ENCODE results near the gene PPWD1. TPM values are rescaled to one million over a fixed set of nuclear protein-coding genes. Genes with fewer than 3 reads are reported as not detected.
"Not testable (repeated sequence)": the region's sequence is repeated elsewhere in the genome, so short reads cannot be mapped to it uniquely, and the experiment has no call there.

PPWD1 gene
- 33.2 and 38.4 TPM in 2 replicates for total RNA-seq (2014; rRNA removed; shearing (Covaris generic))
- polyA plus RNA-seq (2015; cell fraction: cytosol; rRNA removed) = 25.3 and 28.2 TPM in 2 replicates
- 362 and 379 TPM in 2 replicates for polyA plus RNA-seq (2015; cell fraction: nucleus; rRNA removed)

DNA sequence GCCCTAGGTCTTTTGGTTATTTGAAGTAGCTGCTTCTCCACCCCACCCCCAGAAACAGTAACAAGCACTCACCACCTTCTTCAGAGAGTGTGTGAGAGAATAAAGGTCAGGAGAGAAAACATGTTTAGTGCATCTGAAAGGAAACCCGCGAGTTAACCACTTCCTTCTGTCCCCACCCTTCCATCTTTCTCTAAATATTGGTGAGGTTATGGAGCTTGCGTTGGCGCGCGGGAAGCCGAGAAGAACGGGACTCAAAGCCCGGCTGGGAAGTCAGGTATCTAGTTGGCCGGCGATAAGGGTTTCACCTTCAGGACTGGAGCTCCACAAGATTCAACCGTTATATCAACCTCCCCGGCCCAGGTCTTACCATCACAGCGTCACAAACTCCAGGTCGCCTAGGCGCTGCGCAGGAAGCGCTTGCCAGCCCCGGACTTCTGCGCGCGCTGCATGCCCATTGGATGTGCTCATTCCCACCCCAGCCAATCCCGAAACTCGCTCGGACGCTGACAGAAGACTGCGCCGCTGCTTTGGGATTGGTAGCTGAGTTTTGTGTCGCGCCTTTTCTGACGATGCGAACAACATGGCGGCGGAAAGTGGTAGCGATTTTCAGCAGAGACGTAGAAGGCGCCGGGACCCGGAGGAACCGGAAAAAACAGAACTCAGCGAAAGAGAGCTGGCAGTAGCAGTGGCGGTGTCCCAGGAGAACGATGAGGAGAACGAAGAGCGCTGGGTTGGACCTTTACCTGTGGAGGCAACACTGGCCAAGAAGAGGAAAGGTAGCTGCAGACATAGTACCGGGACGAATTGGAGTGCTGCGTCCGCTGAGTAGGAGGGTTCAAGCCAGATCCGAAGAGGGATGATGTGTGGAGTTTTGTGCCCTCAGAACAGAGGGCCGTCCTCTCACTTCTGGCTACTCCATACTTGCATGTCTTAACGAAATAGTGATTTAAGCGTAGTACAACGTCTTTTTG, at the start of gene PPWD1, which contains the start of gene CENPK:
Gene PPWD1, plus strand, starts transcription at position 566 of the 971 bp plus-strand sequence. Its CDS starts 15 bp downstream, at position 581.
Gene CENPK, minus strand, starts transcription at position 438 of the 971 bp plus-strand sequence. CDS start 8,261 bp downstream, outside the sequence.
- peak; percentile 98 for DNase-seq (ENCODE audit: low read depth, low spot score)
- in situ Hi-C loops (cut with HindIII; ENCODE audit: low pct_unique_long_range_greater_than_20kb, low sequenced_read_pairs) = no loop called here

DNA sequence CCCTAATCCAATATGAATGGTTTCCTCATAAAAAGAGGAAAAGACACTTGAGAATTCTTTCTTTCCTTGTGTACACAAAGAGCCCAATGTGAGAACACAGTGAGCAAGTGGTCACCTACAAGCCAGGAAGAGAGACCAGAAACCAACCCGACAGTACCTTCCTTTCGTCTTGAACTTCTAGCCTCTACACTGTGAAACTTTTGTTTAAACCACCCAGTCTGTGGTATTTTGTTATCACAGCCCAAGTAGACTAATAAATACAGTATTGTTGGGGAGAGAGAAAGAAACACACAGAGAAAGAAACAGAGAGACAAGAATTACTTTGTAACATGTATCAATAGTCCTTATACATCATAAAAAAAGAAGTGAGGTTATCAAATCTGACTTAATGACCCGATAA, 37.4 kb upstream of the PPWD1 start:
- in situ Hi-C loops (cut with HindIII; ENCODE audit: low pct_unique_long_range_greater_than_20kb, low sequenced_read_pairs) = no loop called here
- DNase-seq (ENCODE audit: low read depth, low spot score) = peak; percentile 96

DNA sequence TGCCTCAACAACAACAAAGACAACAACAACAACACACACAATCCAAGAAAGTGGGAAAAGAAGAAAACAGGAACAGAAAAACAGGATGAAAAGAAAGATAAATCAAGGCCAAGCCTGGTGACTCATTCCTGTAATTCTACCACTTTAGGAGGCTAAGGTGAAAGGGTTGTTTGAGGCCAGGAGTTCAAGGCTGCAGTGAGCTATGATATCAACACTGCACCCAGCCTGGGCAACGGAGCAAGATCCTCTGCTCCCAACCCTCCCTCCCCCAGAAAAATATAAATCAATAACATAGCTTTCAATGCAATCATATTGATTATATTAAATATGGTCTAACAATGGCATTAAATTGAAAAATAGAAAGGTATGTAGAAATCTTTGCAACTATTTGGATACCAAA, 32.2 kb upstream of the PPWD1 start:
- in situ Hi-C loops (cut with HindIII; ENCODE audit: low pct_unique_long_range_greater_than_20kb, low sequenced_read_pairs) = no loop called here
- DNase-seq (ENCODE audit: low read depth, low spot score) = no peak

DNA sequence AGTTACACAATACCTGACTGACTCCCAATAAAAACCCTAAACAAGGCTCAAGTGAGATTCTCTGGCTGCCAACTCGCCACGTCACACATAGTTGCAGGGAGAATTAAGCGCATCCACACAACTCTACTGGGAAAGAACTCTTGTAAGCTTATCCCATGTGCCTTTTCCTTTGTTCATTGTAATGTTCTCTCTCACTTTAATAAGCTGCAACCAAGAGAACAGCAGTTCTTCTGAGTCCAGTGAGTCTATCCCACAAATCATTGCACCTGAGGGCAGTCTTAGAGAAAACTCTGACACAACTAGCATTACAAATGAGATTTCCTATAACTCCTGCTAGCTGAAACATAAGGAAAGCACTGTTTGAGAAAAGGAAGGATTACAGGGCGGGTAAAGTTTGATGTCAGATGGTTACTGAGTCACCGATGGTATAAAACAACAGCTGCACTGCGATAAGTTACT, 27.5 kb upstream of the PPWD1 start:
- in situ Hi-C loops (cut with HindIII; ENCODE audit: low pct_unique_long_range_greater_than_20kb, low sequenced_read_pairs) = no loop called here
- DNase-seq (ENCODE audit: low read depth, low spot score) = peak; percentile 98

DNA sequence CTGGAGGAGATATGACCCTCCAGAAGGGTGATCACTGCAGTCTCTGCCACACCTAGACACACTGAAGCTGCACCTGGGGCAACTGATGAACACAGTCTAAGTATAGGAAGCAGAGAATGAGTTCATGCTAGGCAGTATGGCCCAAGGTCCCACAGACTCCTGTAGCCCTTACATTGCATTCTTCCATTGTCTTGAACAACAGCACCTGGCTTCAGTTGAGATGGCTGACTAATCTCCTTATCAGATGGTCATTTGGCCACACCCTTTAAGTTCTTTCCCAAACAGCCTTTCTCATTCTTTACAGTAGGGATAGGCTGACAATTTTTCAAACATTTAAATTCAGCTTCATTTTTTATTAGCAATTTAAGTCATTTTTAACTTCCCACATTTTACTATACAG, 23.3 kb upstream of the PPWD1 start:
- no peak for DNase-seq (ENCODE audit: low read depth, low spot score)
- in situ Hi-C loops (cut with HindIII; ENCODE audit: low pct_unique_long_range_greater_than_20kb, low sequenced_read_pairs) = no loop called here

DNA sequence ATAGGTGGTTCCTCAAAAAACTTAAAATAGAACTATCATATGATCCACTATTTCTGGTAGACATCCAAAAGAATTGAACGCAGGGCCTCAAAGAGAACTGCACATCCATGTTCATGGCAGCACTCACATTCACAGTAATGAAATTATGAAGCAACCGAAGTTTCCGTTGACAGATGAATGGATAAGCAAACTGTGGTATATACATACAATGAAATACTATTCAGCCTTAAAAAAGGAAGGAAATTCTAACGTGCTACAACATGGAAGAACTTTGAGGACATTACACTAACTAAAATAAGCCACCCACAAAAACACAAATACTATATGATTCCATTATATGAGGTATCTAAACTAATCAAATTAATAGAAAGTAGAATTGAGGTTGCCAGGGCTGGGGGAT, 18.6 kb upstream of the PPWD1 start:
- DNase-seq (ENCODE audit: low read depth, low spot score) = no peak
- in situ Hi-C loops (cut with HindIII; ENCODE audit: low pct_unique_long_range_greater_than_20kb, low sequenced_read_pairs) = no loop called here

DNA sequence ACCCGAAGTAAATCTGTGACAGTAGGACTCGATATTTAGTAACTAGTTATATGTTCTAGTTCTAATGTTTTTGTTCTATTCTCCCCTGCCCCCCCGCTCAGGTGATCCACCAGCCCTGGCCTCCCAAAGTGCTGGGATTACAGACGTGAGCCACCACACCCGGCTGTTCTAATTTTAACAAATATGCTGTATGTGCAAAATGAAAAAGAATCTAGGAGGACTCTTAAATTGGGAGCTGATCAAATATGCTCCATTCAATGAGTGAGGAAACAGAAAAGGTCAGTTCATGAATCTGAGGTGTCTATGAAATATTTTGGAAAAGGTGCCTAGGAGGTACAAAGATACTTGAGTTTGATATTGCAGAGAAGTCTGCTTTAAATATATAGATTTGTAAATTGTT, 17.0 kb upstream of the PPWD1 start:
- in situ Hi-C loops (cut with HindIII; ENCODE audit: low pct_unique_long_range_greater_than_20kb, low sequenced_read_pairs) = no loop called here
- DNase-seq (ENCODE audit: low read depth, low spot score) = no peak

DNA sequence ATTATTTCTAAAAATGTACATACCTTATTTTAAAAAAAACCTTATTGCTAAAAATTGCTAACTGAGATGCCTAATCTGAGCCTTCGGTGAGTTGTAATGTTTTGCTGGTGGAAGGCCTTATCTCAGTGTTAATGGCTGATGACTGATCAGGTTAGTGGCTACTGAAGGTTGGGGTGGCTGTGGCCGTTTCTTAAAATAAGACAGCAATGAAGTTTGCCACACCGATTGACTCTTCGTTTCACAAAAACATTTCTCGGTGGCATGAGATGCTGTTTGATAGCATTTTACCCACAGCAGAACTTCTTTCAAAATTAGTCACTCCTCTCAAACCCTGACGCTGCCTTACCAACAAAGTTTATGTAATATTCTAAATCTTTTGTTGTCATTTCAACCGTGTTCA, 14.8 kb upstream of the PPWD1 start:
- in situ Hi-C loops (cut with HindIII; ENCODE audit: low pct_unique_long_range_greater_than_20kb, low sequenced_read_pairs) = no loop called here
- DNase-seq (ENCODE audit: low read depth, low spot score) = no peak

DNA sequence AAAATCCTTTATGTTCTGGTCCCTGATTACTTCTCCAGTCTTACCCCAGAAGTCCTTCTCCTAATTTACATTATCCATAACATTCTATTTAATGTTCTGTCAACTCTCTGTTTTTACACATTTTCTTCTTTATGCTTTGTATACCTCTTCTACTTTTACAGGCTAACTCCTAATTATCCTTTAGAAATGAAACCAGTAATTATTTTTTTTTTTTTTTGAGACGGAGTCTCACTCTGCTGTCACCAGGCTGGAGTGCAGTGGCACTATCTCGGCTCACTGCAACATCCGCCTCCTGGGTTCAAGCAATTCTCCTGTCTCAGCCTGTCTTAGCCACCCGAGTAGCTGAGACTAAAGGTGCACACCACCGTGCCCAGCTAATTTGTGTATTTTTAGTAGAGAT, 9.2 kb upstream of the PPWD1 start:
- no peak for DNase-seq (ENCODE audit: low read depth, low spot score)
- in situ Hi-C loops (cut with HindIII; ENCODE audit: low pct_unique_long_range_greater_than_20kb, low sequenced_read_pairs) = no loop called here

DNA sequence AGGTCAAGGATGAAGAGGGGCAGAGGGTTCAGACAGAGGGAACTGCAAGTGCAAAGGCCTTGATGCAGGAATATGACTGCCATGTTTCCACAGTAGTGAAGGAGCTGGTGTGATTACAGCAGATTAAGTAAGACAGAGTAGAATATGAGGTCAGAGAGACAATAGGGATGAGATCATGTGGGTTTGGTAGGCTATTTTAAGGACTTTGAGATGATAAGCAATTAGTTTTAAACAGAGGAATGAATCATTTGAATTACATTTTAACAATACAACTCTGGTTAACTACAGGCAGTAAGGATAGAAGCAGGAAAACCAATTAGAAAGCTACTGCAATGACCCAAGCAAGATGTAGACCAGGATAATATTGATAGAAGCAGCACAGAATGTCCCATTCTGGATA, 7.8 kb upstream of the PPWD1 start:
- no peak for DNase-seq (ENCODE audit: low read depth, low spot score)
- in situ Hi-C loops (cut with HindIII; ENCODE audit: low pct_unique_long_range_greater_than_20kb, low sequenced_read_pairs) = no loop called here

DNA sequence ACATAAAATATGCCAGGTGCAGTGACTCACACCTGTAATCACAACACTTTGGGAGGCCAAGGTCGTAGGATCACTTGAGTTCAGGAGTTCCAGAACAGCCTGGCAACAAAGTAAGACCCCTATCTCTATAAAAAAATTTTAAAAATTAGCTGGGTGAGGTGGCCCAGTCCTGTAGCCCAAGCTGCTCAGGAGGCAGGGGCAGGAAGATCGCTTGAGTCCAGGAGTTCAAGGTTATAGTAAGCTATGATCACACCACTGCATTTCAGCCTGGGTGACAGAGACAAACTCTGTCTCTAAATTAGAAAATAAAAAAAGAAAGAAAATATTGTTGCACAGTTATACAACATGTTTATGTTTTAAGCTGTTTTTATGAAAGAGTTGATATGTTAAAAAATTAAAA, 6.9 kb upstream of the PPWD1 start:
- no peak for DNase-seq (ENCODE audit: low read depth, low spot score)
- in situ Hi-C loops (cut with HindIII; ENCODE audit: low pct_unique_long_range_greater_than_20kb, low sequenced_read_pairs) = no loop called here

DNA sequence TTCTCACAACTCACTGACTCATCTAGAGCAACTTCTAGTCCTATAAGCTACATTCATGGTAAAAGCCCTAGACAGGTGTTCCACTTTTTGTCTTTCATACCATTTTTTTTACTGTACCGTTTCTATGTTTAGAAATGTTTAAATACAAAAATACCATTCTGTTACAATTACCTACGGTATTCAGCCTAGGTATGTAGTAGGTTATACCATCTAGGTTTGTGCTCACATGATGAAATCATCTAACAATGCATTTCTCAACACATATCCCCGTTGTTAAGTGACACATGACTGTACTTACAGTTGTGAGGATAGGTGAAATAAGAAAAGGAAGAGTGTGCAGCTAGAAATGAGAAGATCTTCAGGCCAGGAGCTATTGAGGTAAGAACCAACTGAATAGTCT, 6.4 kb upstream of the PPWD1 start:
- in situ Hi-C loops (cut with HindIII; ENCODE audit: low pct_unique_long_range_greater_than_20kb, low sequenced_read_pairs) = no loop called here
- no peak for DNase-seq (ENCODE audit: low read depth, low spot score)

DNA sequence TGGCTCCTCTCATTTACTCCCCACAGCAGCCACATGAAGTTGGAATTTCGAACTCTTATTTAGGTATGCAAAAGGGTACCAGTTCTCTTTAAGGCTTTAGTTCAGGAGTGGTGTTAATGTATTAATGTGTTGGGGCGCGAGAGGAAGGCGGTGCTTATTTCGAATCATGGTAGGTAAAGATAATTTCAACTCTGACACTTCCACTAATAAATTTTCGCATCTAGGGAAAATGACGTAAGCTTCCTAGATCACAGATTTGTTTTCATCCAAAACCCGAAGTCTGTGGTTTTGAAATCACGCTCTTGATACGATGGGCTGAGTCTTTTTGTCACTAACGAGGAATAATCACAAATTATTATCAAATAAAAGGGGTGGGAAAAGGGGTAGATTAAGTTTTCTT, 681 bp downstream of the PPWD1 start:
- DNase-seq (ENCODE audit: low read depth, low spot score) = peak; percentile 13

DNA sequence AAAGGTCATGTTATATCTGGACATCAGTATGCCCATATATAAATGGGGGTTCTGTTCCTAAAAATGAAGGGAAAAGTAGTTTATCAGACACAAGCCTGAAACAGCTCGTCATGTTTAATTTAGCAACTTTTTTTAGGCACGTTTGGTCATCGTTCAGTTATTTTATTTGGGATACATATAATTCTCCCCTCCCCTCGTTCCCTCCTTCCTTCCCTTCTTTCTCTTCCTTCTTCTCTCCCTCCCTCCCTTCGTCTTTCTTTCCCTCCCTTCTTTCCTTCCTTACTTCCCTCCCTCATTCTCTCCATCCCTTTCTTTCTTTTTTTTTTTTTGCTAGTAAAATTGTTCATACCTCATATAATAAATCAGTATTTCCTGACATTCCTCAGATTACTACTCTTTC, 3.4 kb downstream of the PPWD1 start:
- in situ Hi-C loops (cut with HindIII; ENCODE audit: low pct_unique_long_range_greater_than_20kb, low sequenced_read_pairs) = no loop called here
- DNase-seq (ENCODE audit: low read depth, low spot score) = no peak

More for the DNA sequence above, 681 bp downstream of the PPWD1 start:
- in situ Hi-C loops (cut with HindIII; ENCODE audit: low pct_unique_long_range_greater_than_20kb, low sequenced_read_pairs) = no loop called here

DNA sequence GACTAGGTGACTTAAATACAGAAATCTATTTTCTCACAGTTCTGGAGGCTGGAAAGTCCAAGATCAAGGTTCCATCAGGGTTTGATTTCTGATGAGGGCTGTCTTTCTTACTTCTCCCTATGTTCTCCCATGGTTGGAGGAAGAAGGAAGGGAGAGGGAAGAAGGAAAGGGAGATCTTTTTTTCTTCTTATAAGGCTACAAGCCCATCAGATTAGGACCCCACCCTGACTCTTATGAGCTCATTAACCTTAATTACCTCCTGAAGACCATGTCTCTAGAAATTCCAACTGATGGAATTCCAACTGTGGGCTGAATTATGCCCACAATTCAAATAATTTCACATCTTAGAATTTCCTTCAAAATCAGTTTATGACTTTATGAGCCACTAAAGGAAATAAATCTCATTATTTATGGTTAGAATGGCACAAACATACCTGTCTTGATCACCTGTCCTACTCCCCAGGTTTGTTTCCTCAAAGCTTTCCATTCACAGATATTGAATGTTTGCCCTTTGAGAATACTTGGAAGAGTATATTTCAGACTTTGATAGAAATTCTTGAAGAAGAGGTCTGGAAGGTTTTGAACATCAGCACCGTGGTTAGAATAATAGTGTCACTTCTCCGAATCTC, 7.6 kb downstream of the PPWD1 start:
- in situ Hi-C loops (cut with HindIII; ENCODE audit: low pct_unique_long_range_greater_than_20kb, low sequenced_read_pairs) = no loop called here
- no peak for DNase-seq (ENCODE audit: low read depth, low spot score)

DNA sequence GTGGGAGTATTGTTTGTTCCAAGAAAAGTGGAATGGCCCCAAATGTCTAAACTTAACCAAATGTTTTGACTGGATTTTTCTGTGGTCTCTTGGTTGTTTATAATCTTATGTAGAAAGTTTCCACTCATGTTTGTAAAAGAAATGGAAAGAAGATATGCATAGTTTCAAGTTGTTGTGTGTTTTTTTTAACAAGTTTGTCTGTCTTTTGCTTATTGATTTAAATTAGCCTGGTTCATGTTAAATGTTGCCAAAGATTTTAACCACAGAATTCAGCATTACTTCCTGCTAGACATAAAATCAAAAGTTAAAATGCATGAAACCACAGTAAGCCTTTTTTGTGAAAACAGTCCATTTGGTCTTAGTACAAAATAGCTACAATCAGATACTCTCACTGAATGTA, 14.0 kb downstream of the PPWD1 start:
- in situ Hi-C loops (cut with HindIII; ENCODE audit: low pct_unique_long_range_greater_than_20kb, low sequenced_read_pairs) = no loop called here
- no peak for DNase-seq (ENCODE audit: low read depth, low spot score)

DNA sequence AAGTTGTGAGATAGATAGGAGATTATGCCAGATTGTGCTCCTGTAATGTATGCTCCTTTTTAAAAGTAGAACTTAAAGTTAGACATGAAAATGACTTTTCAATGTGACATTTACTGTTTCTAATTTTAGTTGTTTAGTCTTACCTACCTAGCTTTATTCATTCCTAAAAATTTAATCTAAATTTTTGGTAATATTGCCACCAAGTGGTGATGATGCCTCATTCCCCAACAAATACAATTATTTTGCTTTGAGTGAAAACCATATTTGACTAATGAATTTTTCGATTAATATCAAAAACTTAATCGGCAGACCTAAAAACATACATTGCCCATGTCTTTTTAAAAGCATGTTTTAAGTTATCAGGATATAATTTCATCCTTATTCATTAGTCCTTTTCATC, 25.6 kb downstream of the PPWD1 start:
- DNase-seq (ENCODE audit: low read depth, low spot score) = peak; percentile 16
- in situ Hi-C loops (cut with HindIII; ENCODE audit: low pct_unique_long_range_greater_than_20kb, low sequenced_read_pairs) = no loop called here

DNA sequence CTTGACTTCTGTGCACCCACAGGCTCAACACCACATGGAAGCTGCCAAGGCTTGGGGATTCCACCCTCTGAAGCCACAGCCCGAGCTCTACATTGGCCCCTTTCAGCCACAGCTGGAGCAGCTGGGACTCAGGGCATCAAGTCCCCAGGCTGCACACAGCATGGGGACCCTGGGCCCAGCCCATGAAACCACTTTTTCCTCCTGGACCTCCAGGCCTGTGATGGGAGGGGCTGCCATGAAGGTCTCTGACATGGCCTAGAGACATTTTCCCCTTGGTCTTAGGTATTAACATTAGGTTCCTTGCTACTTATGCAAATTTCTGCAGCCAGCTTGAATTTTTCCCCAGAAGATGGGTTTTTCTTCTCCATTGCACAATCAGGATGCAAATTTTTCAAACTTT, 38.7 kb downstream of the PPWD1 start:
- in situ Hi-C loops (cut with HindIII; ENCODE audit: low pct_unique_long_range_greater_than_20kb, low sequenced_read_pairs); DNase-seq (ENCODE audit: low read depth, low spot score): not testable (repeated sequence)

All from SK-MEL-5 (cell line).